ENCODE measurements around the gene ENTPD3.

The ENTPD3 gene

DNA sequence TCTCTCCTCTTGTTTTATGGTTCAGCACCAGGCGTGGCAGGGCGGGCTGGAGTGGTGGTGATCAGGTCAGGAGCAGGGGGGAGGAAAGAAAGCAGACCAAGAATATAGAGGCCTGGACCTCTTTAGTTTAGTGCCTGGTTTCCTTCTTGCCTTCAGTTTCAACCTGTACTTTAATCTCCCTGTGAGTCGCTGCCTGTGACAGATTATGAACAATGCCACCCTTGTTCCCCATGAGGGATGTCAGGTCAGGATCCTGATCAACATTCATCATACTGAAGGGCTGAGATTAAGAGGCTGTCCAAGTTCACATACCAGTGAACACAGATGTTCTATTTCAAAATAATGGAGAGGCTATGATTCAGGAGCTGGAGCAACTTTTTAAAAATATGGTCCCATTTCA, 11.4 kb downstream of the ENTPD3 start:
- no peak overlapping the region for H3K4me3 ChIP-seq (ENCODE audit: low read depth, low read length)
- TF ChIP-seq, protein P1, sequence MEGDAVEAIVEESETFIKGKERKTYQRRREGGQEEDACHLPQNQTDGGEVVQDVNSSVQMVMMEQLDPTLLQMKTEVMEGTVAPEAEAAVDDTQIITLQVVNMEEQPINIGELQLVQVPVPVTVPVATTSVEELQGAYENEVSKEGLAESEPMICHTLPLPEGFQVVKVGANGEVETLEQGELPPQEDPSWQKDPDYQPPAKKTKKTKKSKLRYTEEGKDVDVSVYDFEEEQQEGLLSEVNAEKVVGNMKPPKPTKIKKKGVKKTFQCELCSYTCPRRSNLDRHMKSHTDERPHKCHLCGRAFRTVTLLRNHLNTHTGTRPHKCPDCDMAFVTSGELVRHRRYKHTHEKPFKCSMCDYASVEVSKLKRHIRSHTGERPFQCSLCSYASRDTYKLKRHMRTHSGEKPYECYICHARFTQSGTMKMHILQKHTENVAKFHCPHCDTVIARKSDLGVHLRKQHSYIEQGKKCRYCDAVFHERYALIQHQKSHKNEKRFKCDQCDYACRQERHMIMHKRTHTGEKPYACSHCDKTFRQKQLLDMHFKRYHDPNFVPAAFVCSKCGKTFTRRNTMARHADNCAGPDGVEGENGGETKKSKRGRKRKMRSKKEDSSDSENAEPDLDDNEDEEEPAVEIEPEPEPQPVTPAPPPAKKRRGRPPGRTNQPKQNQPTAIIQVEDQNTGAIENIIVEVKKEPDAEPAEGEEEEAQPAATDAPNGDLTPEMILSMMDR (IDR thresholded peaks at IDR 0.05; ENCODE audit: borderline replicate concordance, insufficient read depth, low read depth, low read length) = no peak

DNA sequence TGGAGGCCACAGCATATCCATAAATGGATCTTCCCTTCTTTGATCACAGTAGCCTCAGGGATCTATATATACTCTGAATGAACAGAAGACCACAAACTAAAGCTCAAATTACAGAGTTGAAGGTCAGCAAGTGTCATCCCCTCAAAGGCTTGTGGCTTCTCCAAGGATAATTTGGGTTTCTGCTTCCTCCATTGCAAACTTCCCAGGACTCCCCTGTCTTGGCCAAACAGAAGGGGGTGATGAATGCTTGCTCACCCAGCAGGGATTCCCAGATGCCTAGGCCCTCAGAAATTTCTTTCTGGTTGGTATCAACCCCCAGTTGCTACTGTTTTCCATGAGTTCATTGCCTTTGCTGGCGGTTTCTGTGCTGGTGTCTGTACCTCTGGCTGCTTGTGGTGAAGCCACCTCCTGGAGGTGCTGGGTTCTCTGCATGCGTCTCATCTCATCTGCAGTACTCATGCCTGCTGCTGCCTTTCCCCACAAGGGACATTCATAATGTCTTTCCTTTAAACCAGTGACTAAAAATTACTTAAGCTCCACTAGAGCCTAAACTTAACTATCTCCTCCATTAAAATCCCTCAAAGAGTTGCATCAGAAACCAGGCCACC, 17.7 kb downstream of the ENTPD3 start:
- H3K4me3 ChIP-seq (ENCODE audit: low read depth, low read length) = no peak overlapping the region
- TF ChIP-seq, protein P1 (IDR thresholded peaks at IDR 0.05; ENCODE audit: borderline replicate concordance, insufficient read depth, low read depth, low read length) = no peak

DNA sequence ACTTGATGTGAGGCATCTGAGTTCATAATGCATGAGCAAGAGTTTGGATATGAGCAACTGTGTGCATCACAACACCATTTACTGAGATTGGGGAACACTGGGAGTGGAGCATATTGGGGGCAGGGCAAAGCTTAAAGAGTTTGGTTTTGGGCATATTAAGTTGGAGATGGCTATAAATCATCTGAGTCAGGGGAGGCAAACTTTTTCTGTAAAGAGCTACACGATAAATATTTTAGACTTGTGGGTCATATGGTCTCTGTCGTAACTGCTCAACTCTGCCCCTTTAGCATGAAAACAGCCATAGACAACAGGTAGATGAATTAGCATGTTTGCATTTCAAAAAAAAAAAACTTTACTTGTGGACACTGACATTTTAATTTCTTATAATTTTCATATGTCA, 20.0 kb downstream of the ENTPD3 start:
- TF ChIP-seq, protein P1 (IDR thresholded peaks at IDR 0.05; ENCODE audit: borderline replicate concordance, insufficient read depth, low read depth, low read length) = no peak
- H3K4me3 ChIP-seq (ENCODE audit: low read depth, low read length) = no peak overlapping the region

DNA sequence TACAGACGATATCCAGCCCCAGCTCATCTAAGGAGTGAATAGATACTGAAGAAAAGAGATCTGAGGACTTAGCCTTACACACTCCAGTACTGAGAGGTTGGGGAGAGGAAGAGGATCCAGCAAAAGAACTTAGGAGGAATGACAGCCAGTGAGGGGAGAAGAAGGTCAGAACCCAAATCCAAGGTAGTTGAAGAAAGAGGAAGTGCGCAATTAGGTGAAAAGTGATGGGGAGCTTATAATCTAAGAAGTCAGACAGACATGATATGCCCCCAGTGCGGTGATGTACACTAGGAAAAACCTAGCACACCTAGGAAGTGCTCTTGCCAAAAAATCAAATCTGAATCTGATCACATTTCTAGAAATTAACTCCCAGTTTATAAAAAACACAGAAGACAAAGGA, 20.6 kb downstream of the ENTPD3 start:
- TF ChIP-seq, protein P1 (IDR thresholded peaks at IDR 0.05; ENCODE audit: borderline replicate concordance, insufficient read depth, low read depth, low read length) = no peak
- H3K4me3 ChIP-seq (ENCODE audit: low read depth, low read length) = no peak overlapping the region

DNA sequence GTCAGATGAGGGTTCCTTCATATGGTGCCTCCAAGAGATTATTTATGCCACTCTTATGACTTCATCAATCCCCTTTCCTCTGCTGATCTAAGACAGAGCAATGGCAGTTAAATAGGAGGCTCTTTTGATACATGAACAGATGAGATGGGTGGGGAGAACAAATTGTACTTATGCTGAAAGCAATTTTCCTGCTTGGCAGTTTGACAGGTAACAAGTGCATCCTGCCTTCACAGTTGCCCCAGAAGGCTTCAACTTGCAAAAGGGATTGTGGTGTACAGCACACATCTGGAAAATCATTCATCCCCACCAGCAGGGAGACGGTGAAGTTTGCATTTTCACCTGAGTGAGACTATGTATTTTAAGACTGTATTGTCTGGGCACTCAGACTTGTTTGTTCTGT, 27.3 kb downstream of the ENTPD3 start:
- TF ChIP-seq, protein P1 (IDR thresholded peaks at IDR 0.05; ENCODE audit: borderline replicate concordance, insufficient read depth, low read depth, low read length) = no peak
- no peak overlapping the region for H3K4me3 ChIP-seq (ENCODE audit: low read depth, low read length)

DNA sequence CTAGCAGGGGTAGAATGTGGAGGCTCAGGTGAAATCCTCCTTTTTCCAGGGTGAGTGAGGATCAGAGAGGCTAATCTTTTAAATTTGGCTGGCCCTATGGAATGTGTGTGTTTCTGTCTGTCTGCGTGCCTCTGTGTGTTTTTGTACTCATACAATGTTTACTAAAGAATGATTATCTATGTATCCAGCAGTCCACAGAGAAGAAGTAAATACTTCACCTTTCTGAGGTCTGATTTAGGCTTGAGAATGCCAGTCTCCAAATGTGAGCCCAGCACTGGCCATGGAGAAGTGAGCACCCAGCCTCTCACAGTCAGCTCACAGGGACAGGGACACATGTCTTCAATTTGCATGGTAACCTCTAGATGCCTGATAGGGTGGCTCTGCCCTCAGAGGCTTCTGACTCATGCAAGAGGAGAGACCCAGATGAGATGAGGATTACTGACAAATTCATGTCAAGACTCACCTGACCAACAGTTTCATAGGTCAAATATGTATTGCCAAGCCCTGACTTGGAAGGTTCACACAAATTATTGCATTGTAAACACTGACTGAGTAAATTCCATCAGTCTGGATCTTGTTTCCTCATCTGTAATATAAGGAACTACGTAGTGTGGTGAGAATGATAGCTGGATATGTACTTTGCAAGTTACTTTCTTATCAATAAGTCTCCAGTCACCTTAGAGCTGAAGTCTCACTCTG, 31.0 kb downstream of the ENTPD3 start:
- TF ChIP-seq, protein P1 (IDR thresholded peaks at IDR 0.05; ENCODE audit: borderline replicate concordance, insufficient read depth, low read depth, low read length) = no peak
- H3K4me3 ChIP-seq (ENCODE audit: low read depth, low read length) = no peak overlapping the region

DNA sequence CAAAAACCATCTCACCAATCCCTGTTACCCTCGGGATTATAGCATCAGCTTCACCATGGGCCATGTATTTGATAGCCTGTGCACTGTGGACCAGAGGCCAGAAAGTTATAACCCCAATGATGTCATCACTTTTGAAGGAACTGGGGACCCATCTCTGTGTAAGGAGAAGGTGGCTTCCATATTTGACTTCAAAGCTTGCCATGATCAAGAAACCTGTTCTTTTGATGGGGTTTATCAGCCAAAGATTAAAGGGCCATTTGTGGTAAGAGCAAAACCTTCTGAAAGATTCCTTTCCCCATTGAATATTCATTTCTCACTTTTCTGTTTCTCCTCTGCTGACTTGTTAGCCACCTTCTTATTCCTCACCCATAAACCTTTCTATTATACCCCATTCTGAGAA, 35.9 kb downstream of the ENTPD3 start:
- H3K4me3 ChIP-seq (ENCODE audit: low read depth, low read length) = no peak overlapping the region
- TF ChIP-seq, protein P1 (IDR thresholded peaks at IDR 0.05; ENCODE audit: borderline replicate concordance, insufficient read depth, low read depth, low read length) = no peak

Data from GM12875 (cell line).